Neuronal stem cell (in vitro differentiated cells): ENCODE measurements around the gene UVSSA.

Source experiments
- DNase-seq: peaks from one replicate; pipeline ENCODE4 v3.0.0-alpha.2; 2013; ENCODE audit warnings: low spot score
- H2AFZ ChIP-seq: one replicate; pipeline ENCODE4 v1.6.1; 2013; ENCODE audit warnings: mild to moderate bottlenecking, low read length, inconsistent platforms
- H2AK5ac ChIP-seq: 2 replicates; pipeline ENCODE4 v1.6.1; 2013; ENCODE audit warnings: low read depth, mild to moderate bottlenecking, inconsistent platforms, low read length, moderate library complexity, mixed read lengths
- H2BK120ac ChIP-seq: 2 replicates; pipeline ENCODE4 v1.6.1; 2013; ENCODE audit warnings: low read depth, mild to moderate bottlenecking, inconsistent platforms, low read length, moderate library complexity, mixed read lengths
- H2BK12ac ChIP-seq: one replicate; pipeline ENCODE4 v1.6.1; 2013; ENCODE audit warnings: low read length, inconsistent platforms
- H2BK15ac ChIP-seq: 2 replicates; pipeline ENCODE4 v1.6.1; 2013; ENCODE audit warnings: mild to moderate bottlenecking, low read length, inconsistent platforms, mixed read lengths
- H2BK5ac ChIP-seq: one replicate; pipeline ENCODE4 v1.6.1; 2013; ENCODE audit warnings: inconsistent platforms, mild to moderate bottlenecking, low read length, moderate library complexity
- H3K14ac ChIP-seq: one replicate; pipeline ENCODE4 v1.6.1; 2013; ENCODE audit warnings: low read length, inconsistent platforms
- H3K18ac ChIP-seq: 2 replicates; pipeline ENCODE4 v1.6.1; 2013; ENCODE audit warnings: low read length, inconsistent platforms
- H3K23ac ChIP-seq: 2 replicates; pipeline ENCODE4 v1.6.1; 2013; ENCODE audit warnings: low read depth, mild to moderate bottlenecking, mixed read lengths, low read length, inconsistent platforms; ENCODE audit not compliant: poor library complexity
- H3K27ac ChIP-seq: replicated peaks from 3 replicates; pipeline ENCODE4 v1.5.1; 2013; ENCODE audit warnings: low read length, inconsistent platforms
- H3K27me3 ChIP-seq, 3 experiments: 2 replicates each; pipeline ENCODE4 v1.6.1; 2013; ENCODE audit warnings: low read length in 3 of 3, mild to moderate bottlenecking in 2 of 3, inconsistent platforms in 1 of 3, low read depth in 1 of 3, mixed read lengths in 1 of 3, moderate library complexity in 1 of 3; ENCODE audit not compliant: control insufficient read depth in 3 of 3, insufficient read depth in 3 of 3
- H3K36me3 ChIP-seq, 2 donors: replicated peaks in 1 of 2; 2 replicates each; pipeline ENCODE4 v1.6.1; 2013; ENCODE audit warnings: low read length in 2 of 2; ENCODE audit not compliant: control insufficient read depth in 2 of 2, insufficient read depth in 2 of 2
- H3K4ac ChIP-seq: 2 replicates; pipeline ENCODE4 v1.6.1; 2013; ENCODE audit warnings: inconsistent platforms, mild to moderate bottlenecking, low read length, moderate library complexity
- H3K4me1 ChIP-seq, 2 donors: 1 replicate in 1 of 2; 2 replicates in 1 of 2; pipeline ENCODE4 v1.6.1; 2013; ENCODE audit warnings: low read length in 2 of 2, low read depth in 1 of 2; ENCODE audit not compliant: control insufficient read depth in 2 of 2, insufficient read depth in 1 of 2
- H3K4me2 ChIP-seq: one replicate; pipeline ENCODE4 v1.6.1; 2013; ENCODE audit warnings: mild to moderate bottlenecking, low read length, inconsistent platforms; ENCODE audit not compliant: insufficient read depth, poor library complexity, severe bottlenecking
- H3K4me3 ChIP-seq, 2 donors: 2 replicates each; pipeline ENCODE4 v1.5.1; 2013; ENCODE audit warnings: low read length in 2 of 2, mild to moderate bottlenecking in 2 of 2, inconsistent platforms in 1 of 2, moderate library complexity in 1 of 2
- H3K79me1 ChIP-seq: one replicate; pipeline ENCODE4 v1.6.1; 2013; ENCODE audit warnings: low read depth, mild to moderate bottlenecking, inconsistent platforms, low read length, moderate library complexity
- H3K9ac ChIP-seq: one replicate; pipeline ENCODE4 v1.6.1; 2013; ENCODE audit warnings: mild to moderate bottlenecking, low read depth, low read length, inconsistent platforms; ENCODE audit not compliant: poor library complexity
- H3K9me3 ChIP-seq, 2 donors: replicated peaks in 1 of 2; 2 replicates each; pipeline versions ENCODE3 to v1.6.1; 2013; ENCODE audit warnings: low read length in 2 of 2, mild to moderate bottlenecking in 2 of 2, inconsistent platforms in 1 of 2, low read depth in 1 of 2, mixed read lengths in 1 of 2, moderate library complexity in 1 of 2; ENCODE audit not compliant: control insufficient read depth in 2 of 2, insufficient read depth in 1 of 2
- H4K8ac ChIP-seq: one replicate; pipeline ENCODE4 v1.6.1; 2013; ENCODE audit warnings: low read depth, mild to moderate bottlenecking, inconsistent platforms, low read length, moderate library complexity
- H4K91ac ChIP-seq: one replicate; pipeline ENCODE4 v1.6.1; 2013; ENCODE audit warnings: low read length, low read depth, mild to moderate bottlenecking, inconsistent platforms; ENCODE audit not compliant: poor library complexity
- WGBS, 2 donors: extraction: QIAGEN DNeasy Blood & Tissue Kit; methylation state at CpG; one replicate each; pipeline ENCODE4 v1.1.7; 2013; ENCODE audit warnings: missing lambda C conversion rate in 2 of 2, mixed read lengths in 1 of 2; ENCODE audit not compliant: insufficient read length in 2 of 2, insufficient replicate concordance in 1 of 2; ENCODE audit errors: extremely low coverage in 2 of 2; 5-methylcytosine and 5-hydroxymethylcytosine counted together

Gene UVSSA

GRCh38 chr4:1418494-1419285 is 71.7 kb downstream of the UVSSA start:
- Histone ChIP-seq H3K9ac (no peak overlapping the region), H3K18ac (peak overlapping the region; percentile 57), H3K27me3 (peaks cover 3 to 37% (median 11%) of the 10 kb centered on the region in 3 experiments), H2AK5ac (no peak overlapping the region), H3K9me3 (peaks cover 0 to 2% of the 10 kb centered on the region in 2 donors), H4K8ac (no peak overlapping the region), H3K79me1 (no peaks in the 10 kb centered on the region), H2BK120ac (no peak overlapping the region), H3K36me3 (no peaks in the 10 kb centered on the region), H2BK12ac (no peak overlapping the region), H3K4me2 (no peak overlapping the region), H2AFZ (no peak overlapping the region), H4K91ac (no peak overlapping the region), H3K14ac (peak overlapping the region; percentile 1), H3K23ac (no peak overlapping the region), H3K4me3 (no peak overlapping the region), H3K27ac (no peak overlapping the region), H3K4me1 (no peaks in the 10 kb centered on the region), H2BK5ac (no peak overlapping the region), H2BK15ac (no peak overlapping the region), H3K4ac (no peak overlapping the region)
- no CpG with 5 or more reads among the region's 17 CpGs for WGBS, 2 donors
- no peak for DNase-seq

GRCh38 chr4:1419708-1420107 is 72.7 kb downstream of the UVSSA start:
- no peak for DNase-seq
- no peaks in the 10 kb centered on the region for H3K79me1 ChIP-seq
- no peak overlapping the region for H2BK5ac ChIP-seq
- H3K27ac ChIP-seq, result no peak overlapping the region
- H3K9ac ChIP-seq, result no peak overlapping the region
- H4K8ac ChIP-seq, result no peak overlapping the region
- peak overlapping the region; percentile 58 for H2BK12ac ChIP-seq
- no peak overlapping the region for H3K4me3 ChIP-seq
- WGBS, 2 donors, result no CpG with 5 or more reads among the region's 13 CpGs
- H2BK120ac ChIP-seq, result no peak overlapping the region
- H3K14ac ChIP-seq, result no peak overlapping the region
- H3K4me2 ChIP-seq, result no peak overlapping the region
- H2BK15ac ChIP-seq, result no peak overlapping the region
- H2AK5ac ChIP-seq, result no peak overlapping the region
- H3K9me3 ChIP-seq, result no peaks in the 10 kb centered on the region
- no peak overlapping the region for H4K91ac ChIP-seq
- H3K4me1 ChIP-seq, result no peaks in the 10 kb centered on the region
- no peak overlapping the region for H3K18ac ChIP-seq
- H2AFZ ChIP-seq, result no peak overlapping the region
- H3K36me3 ChIP-seq, result no peaks in the 10 kb centered on the region
- H3K27me3 ChIP-seq, result peaks cover 0 to 39% (median 7%) of the 10 kb centered on the region in 3 experiments
- H3K23ac ChIP-seq, result no peak overlapping the region
- H3K4ac ChIP-seq, result no peak overlapping the region

- DNase-seq, result no peak
- no peaks in the 10 kb centered on the region for H3K4me1 ChIP-seq
- no peak overlapping the region for H2BK12ac ChIP-seq
- no peak overlapping the region for H4K91ac ChIP-seq
- H3K27me3 ChIP-seq, result peaks cover 0 to 29% (median 0%) of the 10 kb centered on the region in 3 experiments
- H3K23ac ChIP-seq, result no peak overlapping the region
- WGBS, 2 donors, result no CpG with 5 or more reads among the region's 2 CpGs
- H3K14ac ChIP-seq, result no peak overlapping the region
- no peak overlapping the region for H4K8ac ChIP-seq
- no peak overlapping the region for H3K27ac ChIP-seq
- H3K4ac ChIP-seq, result no peak overlapping the region
- H3K79me1 ChIP-seq, result no peaks in the 10 kb centered on the region
- no peak overlapping the region for H2BK15ac ChIP-seq
- no peaks in the 10 kb centered on the region for H3K36me3 ChIP-seq
- no peak overlapping the region for H3K4me3 ChIP-seq
- H3K9ac ChIP-seq, result no peak overlapping the region
- H2AK5ac ChIP-seq, result no peak overlapping the region
- no peak overlapping the region for H3K4me2 ChIP-seq
- H2AFZ ChIP-seq, result no peak overlapping the region
- no peak overlapping the region for H2BK120ac ChIP-seq
- no peaks in the 10 kb centered on the region for H3K9me3 ChIP-seq
- H2BK5ac ChIP-seq, result no peak overlapping the region
- H3K18ac ChIP-seq, result no peak overlapping the region
These were observed 74.6 kb downstream of the UVSSA start for GRCh38 chr4:1421657-1422056.

GRCh38 chr4:1427010-1427409 is 80.0 kb downstream of the UVSSA start:
- H3K79me1 ChIP-seq, result no peaks in the 10 kb centered on the region
- H2BK12ac ChIP-seq, result no peak overlapping the region
- no peak overlapping the region for H3K18ac ChIP-seq
- no peaks in the 10 kb centered on the region for H3K9me3 ChIP-seq
- H2BK15ac ChIP-seq, result no peak overlapping the region
- H3K4me2 ChIP-seq, result no peak overlapping the region
- H2BK120ac ChIP-seq, result no peak overlapping the region
- H3K4me3 ChIP-seq, result no peak overlapping the region
- H3K9ac ChIP-seq, result no peak overlapping the region
- no peak overlapping the region for H3K14ac ChIP-seq
- no peaks in the 10 kb centered on the region for H3K36me3 ChIP-seq
- H4K8ac ChIP-seq, result no peak overlapping the region
- H3K27ac ChIP-seq, result no peak overlapping the region
- no CpG with 5 or more reads among the region's 5 CpGs for WGBS, 2 donors
- H2BK5ac ChIP-seq, result no peak overlapping the region
- H3K27me3 ChIP-seq, result peaks cover 0 to 20% (median 0%) of the 10 kb centered on the region in 3 experiments
- no peak overlapping the region for H3K4ac ChIP-seq
- no peak overlapping the region for H4K91ac ChIP-seq
- H2AFZ ChIP-seq, result no peak overlapping the region
- H3K4me1 ChIP-seq, result no peaks in the 10 kb centered on the region
- no peak for DNase-seq
- H2AK5ac ChIP-seq, result no peak overlapping the region
- H3K23ac ChIP-seq, result no peak overlapping the region
